Cortex of kidney (tissue), 1 donor: ENCODE data around the gene ECEL1.

ENCODE experiments used
- DNase-seq: peaks from one replicate; lab custom pipeline; 2025; lab: John Stamatoyannopoulos, UW

The ECEL1 gene

DNA sequence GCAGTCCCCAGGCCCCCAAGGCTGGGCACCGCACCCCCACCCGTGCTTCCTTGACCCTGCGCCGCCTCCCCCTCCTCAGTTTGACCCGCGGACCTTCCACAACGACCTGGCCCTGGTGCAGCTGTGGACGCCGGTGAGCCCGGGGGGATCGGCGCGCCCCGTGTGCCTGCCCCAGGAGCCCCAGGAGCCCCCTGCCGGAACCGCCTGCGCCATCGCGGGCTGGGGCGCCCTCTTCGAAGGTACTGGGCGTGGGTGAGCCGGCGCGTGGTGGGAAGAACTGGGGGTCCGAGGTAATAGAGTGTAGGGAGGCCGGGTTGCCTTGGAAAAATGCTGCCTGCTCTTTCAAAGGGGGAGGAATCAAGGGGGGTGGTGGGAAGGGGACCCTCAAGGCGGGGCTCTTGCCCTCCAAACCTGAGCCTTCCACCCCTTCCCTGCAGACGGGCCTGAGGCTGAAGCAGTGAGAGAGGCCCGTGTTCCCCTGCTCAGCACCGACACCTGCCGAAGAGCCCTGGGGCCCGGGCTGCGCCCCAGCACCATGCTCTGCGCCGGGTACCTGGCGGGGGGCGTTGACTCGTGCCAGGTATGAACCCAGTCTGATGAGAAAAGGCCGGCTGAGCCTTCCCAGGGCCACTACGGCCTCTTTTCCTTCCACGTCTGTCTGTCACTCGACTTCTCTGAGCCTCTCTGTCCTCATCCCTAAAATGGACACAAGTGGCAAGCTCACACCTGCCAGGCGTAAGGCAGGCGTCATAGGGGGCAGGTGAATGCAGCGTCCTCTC is 35.2 kb upstream of the ECEL1 start:
- no peak for DNase-seq

DNA sequence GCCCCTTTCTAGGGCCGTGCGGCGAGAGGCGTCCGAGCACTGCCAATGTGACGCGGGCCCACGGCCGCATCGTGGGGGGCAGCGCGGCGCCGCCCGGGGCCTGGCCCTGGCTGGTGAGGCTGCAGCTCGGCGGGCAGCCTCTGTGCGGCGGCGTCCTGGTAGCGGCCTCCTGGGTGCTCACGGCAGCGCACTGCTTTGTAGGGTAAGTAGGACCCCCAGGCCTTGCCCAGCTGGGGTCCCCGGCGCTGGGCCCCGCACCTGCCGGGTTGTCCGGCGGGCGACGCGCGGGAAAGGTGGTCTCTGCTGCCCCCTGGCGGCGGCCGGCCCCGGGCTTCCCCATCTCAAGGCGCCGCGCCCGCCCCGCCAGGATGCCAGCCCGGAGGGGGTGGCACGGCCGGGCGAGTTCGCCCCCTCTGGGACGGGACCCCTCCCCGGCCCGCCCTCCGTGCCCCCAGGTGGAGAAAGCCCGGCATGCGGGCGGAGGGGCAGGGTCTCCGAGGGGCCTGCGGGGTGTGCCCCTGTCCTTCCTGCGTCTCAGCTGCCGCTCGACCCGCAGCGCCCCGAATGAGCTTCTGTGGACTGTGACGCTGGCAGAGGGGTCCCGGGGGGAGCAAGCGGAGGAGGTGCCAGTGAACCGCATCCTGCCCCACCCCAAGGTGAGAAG is 34.5 kb upstream of the ECEL1 start:
- no peak for DNase-seq

DNA sequence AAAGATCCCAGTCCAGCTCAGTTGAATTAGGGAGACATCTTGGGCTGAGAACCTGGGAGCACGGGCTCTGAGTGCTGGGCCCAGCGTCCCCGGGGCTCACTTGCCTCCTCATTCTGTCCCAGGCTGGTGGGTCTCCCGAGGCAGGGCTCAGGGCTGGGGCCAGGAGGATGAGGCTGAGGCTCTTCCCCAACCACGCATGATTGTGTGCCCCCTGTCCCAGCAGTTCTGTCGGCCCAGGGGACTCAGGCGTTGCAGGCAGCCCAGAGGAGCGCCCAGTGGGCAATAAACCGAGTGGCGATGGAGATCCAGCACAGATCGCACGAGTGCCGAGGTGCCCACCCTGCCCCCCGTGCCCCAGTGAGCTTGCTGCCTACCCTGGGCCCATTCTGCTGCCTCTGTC is 33.5 kb upstream of the ECEL1 start:
- DNase-seq: no peak

DNA sequence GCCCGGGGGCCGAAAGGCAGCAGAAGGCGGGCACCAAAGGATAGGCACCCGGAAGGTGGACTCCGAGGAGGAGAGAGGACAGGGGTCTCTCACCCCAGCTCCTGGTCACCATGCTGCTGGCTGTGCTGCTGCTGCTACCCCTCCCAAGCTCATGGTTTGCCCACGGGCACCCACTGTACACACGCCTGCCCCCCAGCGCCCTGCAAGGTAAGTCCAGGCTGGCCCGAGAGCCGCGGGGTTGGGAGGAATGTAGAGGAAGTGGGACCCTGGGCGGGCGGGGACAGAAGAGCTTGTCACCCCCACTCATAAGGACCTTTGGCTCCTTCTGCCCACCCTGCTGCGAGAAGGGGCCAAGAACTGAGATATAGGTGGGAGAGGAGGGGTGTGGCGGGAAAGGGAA is 32.9 kb upstream of the ECEL1 start:
- DNase-seq: no peak

DNA sequence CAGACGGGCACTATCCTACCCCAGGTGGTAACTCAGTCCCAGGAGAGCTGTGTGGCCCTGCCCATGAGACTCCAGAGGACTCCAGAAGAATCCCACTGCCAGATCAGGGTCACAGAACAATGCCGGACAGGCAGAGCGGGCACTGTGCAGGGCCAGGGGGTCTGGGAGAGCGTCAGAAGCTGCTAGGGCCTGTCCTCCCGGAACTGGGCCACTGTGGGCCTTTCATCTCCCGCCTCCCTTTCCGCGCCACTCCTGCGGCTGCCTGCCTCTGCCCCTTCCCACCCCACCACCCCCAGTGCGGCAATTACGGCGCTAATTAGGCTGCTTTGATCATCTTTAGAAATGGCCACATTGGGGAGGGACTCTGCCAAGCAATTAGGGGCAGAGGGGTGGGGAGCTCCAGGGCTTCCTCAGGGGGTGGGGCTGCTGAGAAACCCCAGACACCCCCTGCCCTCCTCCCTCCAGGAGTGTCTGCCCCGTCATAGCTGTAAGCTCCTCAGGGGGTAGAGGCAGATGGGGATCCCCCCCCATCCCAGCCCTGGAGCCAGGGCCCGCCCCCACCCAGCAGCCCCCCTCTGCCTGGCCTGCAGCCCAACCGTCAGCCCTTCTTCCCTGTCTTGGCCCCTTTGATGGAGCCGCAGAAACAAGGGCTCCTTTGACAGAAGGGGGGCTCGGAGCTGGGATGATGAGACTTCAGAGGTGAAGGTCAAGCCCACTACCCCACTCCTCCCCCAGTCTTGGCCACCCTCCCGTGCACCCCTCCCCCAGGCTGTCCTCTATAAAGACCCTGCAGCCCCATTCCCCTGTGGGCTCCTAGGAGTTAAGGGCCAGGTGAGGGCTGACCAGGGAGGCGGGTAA is 32.2 kb upstream of the ECEL1 start, which contains the start of gene PRSS56:
Gene PRSS56, plus strand, starts transcription at position 808 of the 858 bp plus-strand sequence. CDS start 211 bp downstream, outside the sequence.
- DNase-seq: no peak

DNA sequence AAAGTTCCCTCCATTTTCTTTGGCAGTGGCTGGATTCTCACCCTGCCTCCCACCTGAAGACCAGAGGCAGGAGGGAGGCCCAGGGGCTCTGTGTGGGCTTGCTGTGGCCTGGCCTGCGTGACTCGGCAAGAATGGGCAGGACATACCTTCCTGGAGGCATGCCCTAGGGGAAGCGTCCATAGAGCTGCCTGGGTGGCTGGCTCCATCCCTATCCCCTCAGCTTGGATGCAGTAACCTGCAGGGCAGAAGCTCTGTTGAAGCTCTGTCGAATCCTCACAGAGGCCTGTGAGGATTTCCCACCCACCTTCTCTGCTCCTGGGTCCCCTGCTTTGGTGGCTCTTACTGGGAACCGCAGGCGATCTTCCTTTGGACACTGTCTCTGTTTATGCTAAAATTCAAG is 31.2 kb upstream of the ECEL1 start:
- DNase-seq: no peak

DNA sequence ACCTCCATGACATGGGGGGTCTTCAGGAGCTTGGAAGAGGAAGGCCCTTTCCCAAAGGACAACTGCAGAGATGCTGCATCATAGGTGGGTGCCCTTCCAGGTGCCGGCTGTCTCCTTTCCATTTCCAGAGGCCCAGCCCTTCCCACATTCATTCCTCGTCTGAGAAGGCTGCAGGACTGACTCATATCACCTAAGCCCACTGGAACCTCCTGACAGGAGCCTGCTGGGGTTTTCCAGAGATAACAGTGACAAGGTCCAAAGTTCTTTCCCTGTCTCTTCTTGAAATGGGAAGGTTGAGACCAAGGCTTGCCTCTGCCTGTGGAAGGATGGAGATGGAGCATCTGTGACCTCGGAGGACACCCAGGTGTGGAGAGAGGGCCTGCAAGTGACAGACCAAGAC is 28.9 kb upstream of the ECEL1 start:
- no peak for DNase-seq

DNA sequence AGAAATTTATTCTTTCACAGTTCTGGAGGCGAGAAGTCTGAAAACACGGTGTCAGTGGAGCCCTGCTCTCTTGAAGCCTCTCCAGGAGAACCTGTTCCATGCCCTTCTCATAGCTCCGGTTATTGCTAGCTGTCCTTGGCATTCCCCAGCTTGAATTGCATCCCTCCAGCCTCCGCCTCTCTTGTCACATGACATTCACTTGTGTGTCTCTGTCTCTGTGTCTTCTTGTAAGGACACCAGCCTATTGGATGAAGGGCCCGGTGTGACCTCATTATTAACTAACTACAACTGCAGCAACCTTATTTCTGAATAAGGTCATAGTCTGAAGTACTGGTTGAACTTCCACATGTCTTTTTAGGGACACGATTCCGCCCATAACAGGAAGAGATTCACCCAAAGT is 28.0 kb upstream of the ECEL1 start:
- no peak for DNase-seq

DNA sequence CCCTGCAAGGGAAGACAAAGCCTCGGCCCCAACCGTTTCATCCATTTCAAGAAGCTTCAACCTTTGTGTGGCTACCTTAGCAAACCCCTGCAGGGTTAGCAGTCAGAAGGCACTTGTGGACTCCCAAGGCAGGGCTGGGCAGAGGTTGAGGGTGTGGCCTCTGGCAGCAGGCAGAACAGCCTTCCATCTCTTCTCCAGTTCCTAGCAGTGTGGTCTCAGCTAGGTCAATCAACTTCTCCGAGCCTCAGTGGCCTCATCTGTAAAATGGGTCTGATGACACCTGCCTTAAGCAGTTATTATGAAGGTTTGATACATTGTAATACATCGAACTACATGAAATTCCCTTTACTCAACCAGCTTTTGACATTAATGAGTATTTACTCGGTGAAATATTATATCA is 25.7 kb upstream of the ECEL1 start:
- no peak for DNase-seq

DNA sequence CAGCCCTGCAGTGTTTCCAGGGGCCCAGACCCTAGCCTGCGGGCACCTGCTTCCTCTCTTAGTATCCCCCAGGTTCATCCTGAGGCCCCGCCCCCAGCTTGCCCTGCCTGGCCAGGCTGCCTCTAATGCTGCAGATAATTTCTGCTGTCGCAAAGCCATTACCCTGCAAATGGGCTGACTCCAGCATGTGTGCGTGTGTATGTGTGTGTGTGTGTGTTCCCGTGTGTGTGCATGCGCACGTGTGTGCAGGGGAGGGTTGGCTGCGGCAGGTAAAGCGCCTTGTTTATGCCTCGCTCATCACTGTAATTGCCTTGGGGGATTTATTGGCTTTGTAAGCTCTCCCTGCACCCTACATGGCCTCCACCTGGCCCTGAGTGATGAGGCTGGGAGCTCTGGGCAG is 25.0 kb upstream of the ECEL1 start:
- no peak for DNase-seq

DNA sequence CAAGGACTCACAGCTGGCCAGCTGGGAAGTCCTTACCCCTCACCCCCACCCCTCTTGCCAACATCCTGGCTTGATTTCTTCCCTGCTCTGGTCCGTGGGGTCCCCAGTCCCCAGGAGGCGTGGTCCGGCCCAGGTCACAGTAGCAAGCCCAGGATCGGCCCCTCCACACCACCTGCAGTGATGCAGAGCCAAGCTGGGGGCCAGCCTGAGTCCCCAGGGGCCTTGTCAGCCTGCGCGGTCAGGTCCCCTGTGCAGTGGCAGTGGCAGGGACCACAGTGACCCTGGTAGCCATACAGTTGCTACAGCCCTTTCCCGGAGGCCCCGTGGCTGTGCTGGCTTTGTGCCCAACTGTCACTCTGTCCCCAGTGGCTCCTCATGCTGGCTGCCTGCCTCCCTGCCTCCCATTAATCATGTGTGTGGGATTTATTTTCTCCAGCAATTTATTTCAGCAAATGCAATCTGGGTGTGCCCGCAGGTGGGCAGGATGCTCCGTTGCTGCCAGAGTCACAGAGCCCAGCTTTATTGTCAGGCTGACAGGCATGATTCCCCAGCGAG is 23.8 kb upstream of the ECEL1 start:
- no peak for DNase-seq

DNA sequence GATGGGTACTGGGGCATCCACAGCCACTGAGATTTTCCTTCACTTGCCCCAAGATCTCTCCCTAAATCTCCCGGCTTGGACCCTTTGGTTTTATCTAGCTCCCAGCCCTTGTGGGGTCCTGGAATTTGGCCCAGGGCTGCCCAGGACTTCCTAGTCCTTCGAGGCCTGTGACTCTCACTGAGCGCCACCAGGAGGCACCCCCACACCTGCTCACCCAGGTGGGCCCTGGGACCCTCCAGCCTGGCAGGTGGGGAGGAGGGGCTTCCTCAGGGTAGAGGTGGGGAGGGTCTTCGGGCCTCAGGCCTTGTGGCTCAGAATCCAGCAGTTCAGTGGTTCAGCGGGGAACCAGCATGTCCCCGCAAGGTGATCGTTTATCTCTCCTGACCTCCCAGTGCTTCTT is 20.6 kb upstream of the ECEL1 start:
- no peak for DNase-seq

DNA sequence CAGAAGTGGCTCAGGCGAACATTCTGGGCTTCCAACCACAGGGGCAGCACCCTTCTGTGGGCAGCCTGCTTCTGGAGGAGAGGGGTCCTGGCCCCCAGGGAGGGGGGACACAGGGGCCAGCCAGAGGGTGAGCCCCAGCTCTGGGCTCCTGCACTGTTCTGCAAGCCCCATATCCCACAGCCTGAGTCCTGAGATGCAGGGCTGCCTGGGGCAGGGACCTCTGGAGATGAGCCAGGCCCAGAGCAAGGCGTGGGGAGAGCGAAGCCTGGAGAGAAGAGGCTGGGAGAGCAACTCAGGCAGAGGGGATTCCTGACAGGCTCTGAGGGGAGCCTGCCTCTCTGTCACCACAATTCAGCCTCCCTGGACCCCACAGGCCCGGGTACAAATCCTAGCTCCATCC is 19.1 kb upstream of the ECEL1 start:
- no peak for DNase-seq

DNA sequence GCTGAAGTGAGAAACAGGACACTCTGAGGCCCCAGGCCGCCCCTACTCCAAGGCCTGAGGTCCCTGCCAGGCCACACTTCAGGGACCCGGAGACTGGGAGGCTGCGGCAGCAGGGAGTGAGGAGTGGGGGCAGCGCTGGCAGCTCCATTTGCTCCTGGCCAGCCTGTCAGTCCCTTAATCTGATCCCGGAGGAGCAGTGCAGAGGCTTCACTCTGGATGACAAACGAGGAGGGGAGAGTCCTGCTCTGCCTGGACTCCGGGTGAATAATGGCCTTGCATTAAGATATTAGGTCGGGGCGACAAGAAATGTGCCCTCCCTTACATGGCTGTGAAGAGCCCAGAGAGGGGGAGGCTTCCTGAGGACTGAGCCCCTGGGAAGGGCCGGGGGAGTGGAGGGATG is 18.2 kb upstream of the ECEL1 start:
- DNase-seq: no peak

DNA sequence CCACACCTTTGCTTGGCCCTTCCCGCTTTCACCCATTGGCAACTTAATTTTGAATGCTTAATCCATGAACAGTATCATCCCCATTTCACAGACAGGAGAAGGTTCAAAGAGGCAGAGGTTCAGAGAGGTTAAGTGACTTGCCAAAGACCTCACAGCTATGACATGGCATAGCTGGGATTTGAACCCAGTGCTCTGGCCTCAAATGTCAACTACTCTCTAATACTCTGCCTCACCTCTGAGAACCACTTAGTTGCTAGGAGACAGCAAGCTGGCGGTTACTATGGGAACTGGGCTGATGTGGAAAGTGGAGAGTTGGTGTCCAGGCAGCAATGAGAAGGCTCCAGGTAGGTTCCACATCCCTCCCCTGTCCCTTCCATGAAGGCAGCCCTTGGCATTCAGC is 16.8 kb upstream of the ECEL1 start:
- no peak for DNase-seq

DNA sequence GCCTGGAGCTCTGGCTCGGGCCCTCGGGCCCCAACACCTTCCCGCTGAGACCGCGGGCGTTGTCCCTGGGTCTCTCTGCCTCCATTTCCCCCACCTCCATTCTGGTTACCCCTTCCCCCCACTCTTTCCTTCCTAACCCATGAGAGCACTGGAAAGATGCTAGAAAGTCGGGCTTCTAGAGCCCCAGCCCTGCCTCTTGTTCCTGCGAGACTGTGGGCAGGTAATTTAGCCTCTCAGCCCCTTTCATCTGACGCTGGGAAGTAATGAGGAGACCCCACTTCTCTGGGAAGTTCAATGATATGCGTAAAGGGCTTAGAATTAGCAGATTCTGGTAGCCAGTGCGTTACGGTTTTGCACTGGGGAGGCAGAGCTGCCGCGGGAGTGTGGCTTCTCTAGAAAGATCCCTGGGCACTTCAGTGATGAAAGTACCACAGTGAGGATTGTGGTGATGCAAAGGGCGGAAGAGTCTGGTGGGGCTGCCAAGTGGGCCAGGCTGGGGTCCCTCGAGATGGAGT is 16.2 kb upstream of the ECEL1 start:
- no peak for DNase-seq

DNA sequence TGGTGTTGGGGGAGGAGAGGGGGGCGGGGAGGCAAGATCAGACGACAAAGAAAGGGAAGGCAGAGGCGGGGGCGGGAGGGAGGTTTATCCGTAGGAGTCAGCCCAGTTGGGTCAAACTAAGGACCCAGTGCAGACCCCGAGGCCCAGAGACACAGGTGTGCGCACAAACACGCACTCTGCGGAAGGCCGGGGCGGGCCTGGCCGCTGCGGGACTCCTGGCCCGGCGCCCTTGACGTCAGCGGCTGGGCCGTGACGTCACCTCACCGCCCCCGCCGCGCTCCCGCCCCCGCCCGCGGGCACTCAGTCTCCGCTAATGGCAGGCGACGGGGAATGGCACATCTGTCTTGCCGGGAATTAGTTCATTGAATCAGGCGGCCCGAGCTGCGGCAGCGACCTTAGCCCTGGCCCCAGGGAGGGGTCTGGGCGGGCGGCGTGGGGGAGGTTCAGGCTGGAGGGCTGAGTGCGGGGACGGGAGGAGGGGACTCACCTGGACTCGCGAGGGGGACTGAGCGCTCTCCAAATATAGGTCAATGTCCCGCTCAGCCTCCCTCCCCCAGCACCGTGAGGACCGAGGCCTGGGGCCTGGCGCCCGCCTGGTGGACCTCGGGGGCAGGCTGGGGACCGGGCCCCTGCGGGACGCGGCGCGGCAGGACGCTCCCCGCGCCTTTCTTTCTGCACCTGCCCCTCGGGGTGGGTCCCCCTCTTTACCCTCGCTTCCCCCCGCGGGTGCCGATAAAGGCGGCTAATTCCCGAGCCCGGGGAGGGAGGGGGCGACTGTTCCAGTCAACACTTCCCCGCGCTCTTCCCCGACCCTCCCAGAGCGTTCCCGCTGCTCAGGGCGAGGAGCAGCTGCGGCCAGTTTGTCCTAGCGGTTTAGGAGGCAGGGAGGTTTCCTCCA is 15.5 kb upstream of the ECEL1 start:
- no peak for DNase-seq

DNA sequence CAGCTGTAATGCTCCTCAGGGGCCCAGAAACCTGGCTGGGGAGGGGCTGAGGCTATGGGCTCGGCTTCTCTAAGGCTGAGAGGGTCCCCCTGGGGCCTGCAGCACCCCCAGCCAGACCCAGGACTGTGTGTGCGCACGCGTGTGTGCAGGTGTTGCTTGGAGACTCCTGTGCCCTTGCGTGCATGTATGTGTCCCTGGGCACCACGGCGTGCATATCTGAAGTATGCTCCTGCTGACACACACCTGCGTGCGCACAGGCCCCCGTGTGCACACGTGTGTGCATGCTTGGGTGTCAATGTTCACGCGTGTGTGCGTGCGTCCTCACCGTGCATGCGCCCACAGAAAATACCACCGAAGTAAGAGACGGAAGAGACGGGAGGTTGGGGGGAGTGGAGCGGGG is 14.9 kb upstream of the ECEL1 start:
- DNase-seq: no peak

DNA sequence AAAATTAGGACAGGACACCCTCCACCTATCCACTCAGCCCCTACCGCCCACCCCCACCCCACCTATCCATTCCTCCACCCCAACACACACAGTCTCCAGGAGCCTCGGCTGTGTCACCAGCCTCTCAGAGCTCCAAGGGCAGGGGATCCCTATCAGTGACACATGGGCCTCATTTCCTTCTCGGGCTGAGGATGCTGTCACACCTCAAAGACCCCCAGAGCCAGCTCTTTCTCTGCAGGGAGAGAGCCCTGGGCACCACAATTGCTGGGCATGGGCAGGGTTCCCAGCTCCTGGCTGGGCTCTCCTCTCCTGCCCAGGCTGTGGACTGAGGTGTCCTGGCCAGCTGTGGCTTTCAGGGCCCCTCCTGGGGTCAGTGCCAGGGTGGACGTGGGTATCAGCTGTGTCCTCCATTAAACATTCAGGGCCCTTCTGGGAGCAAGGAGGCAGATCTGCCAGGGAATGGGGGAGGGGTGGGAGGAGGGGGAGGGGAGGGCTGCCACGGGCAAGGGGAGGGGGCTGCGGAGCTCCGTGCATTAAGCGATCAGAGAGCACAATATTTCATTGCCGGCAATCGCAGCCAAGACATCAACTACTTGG is 14.3 kb upstream of the ECEL1 start:
- no peak for DNase-seq

DNA sequence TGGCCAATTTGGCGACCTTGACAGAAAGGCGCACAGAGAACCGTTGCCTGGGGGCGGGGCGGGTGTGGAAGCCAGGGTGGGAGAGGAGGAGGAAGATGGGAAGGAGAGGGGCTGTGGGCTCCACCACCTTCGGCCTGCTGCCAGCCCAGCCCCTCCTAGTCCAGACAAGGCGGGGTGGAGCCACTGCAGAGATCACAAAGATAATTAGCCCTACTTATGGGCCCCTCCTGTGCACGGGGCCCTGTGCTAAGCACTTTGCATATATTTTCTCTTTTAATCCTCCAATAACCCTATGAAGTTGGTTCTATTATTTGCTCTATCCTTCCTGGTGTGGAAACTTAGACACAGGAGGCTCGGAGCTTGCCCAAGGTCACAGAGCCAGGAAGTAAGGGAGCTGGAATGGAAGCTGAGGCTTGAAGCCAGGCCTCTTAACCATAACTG is 13.7 kb upstream of the ECEL1 start:
- no peak for DNase-seq

DNA sequence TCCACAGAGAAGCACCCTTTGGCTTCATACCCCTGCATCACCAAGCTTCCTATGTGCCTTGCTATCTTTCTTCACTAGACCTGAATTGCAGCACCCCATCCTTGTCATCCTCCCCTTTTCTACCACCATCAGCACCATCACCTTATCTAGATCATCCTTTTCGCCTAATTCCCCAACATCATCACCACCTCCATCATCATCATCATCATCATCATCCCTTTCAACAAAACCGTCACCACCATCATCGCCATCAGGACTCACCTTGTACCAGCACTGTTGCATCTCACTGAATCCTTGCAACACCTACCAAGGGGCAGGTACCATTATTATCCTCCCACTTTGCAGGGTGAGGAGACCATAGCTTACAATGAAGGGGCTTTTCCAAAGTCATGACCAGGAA is 10.8 kb upstream of the ECEL1 start:
- no peak for DNase-seq
